Omental fat pad (tissue), 4 donors: Measurements from ENCODE around the gene GP9. TPM values are rescaled to one million over a fixed set of nuclear protein-coding genes. Genes with fewer than 3 reads are reported as not detected.
"Not testable (repeated sequence)": the region's sequence is repeated elsewhere in the genome, so short reads cannot be mapped to it uniquely, and the experiment has no call there.

ENCODE experiments used
- ATAC-seq: fragments of 150-250 bp; one replicate; pipeline ENCODE4 v1.9.1; 2016; ENCODE audit warnings: mild to moderate bottlenecking, moderate library complexity; ENCODE audit not compliant: low FRiP score
- DNase-seq: peaks from one replicate; pipeline ENCODE4 v3.0.0-alpha.2; 2019; ENCODE audit warnings: low spot score
- CTCF ChIP-seq, 3 donors: fragments of 450-650 bp; IDR thresholded peaks; one replicate each; pipeline ENCODE4 v1.5.1; 2016 to 2017; ENCODE audit warnings: antibody characterized with exemption in 3 of 3, mild to moderate bottlenecking in 3 of 3, moderate library complexity in 2 of 3
- total RNA-seq, 4 donors: library from RNA; depleted of rRNA; stranded (reverse); fragments of >200 nt; gene quantifications; one replicate each; pipeline ENCODE4 v1.1.0, GENCODE V29; 2016

GP9 gene
- total RNA-seq, 4 donors from 2014 or later, result not detected

- TF ChIP-seq CTCF (IDR thresholded peaks at IDR 0.05), result no peak
- ATAC-seq (no peak), DNase-seq (no peak)
Observed at GRCh38 chr3:129104498-129105079, 44.0 kb downstream of the GP9 start.

- DNase-seq (no peak), ATAC-seq (no peak)
- no peak for TF ChIP-seq CTCF (IDR thresholded peaks at IDR 0.05)
Observed at GRCh38 chr3:129105862-129106261, 45.3 kb downstream of the GP9 start.

GRCh38 chr3:129106320-129106719 is 45.7 kb downstream of the GP9 start:
- TF ChIP-seq CTCF (IDR thresholded peaks at IDR 0.05), result no peak
- no peak for ATAC-seq

GRCh38 chr3:129106866-129107565 is 46.4 kb downstream of the GP9 start:
- no peak for TF ChIP-seq CTCF (IDR thresholded peaks at IDR 0.05)
- ATAC-seq (no peak), DNase-seq (no peak)

More at GRCh38 chr3:129106320-129106719, 45.7 kb downstream of the GP9 start:
- DNase-seq, result no peak

- no peak for DNase-seq
- no peak for TF ChIP-seq CTCF (IDR thresholded peaks at IDR 0.05)
- ATAC-seq, result no peak
Observed at GRCh38 chr3:129107793-129108192, 47.2 kb downstream of the GP9 start.

- not testable (repeated sequence) for ATAC-seq, DNase-seq
Observed at GRCh38 chr3:129111076-129111780, 50.6 kb downstream of the GP9 start.

Other genes starting within 250 kb of the GP9 start
- gene ACAD9, start 181.2 kb upstream of the GP9 start, total RNA-seq, result 10 to 100 TPM; 36.2 to 48.9 (median 46.8) TPM
- gene CFAP92, start 66.7 kb upstream of the GP9 start, total RNA-seq, result 1 to 10 TPM in 2 of 4 donors, not detected in 2; 1.1 to 2.2 TPM
- 1 to 10 TPM in 3 of 4 donors, under 1 TPM in 1; 0.72 to 6.3 (median 1.2) TPM for gene EFCC1, start 59.5 kb upstream of the GP9 start, total RNA-seq
- gene RAB43, start 61.0 kb downstream of the GP9 start, total RNA-seq, result 10 to 100 TPM; 12.8 to 18.5 (median 16.3) TPM
- gene ISY1, start 100.3 kb downstream of the GP9 start, total RNA-seq, result 10 to 100 TPM; 14.4 to 23.2 (median 17.0) TPM
- gene CNBP, start 123.1 kb downstream of the GP9 start, total RNA-seq, result 100 to 1,000 TPM; 369 to 489 (median 433) TPM
- gene COPG1, start 188.8 kb downstream of the GP9 start, total RNA-seq, result 100 to 1,000 TPM; 107 to 148 (median 127) TPM
- 10 to 100 TPM; 25.9 to 30.3 (median 27.1) TPM for gene HMCES, start 218.1 kb downstream of the GP9 start, total RNA-seq